Hindlimb muscle (tissue), 1 donor: ENCODE data around the gene MLF2. TPM values are rescaled to one million over a fixed set of nuclear protein-coding genes. Genes with fewer than 3 reads are reported as not detected.
A peak's percentile ranks its signal among the peaks of the same experiment; 100 is the strongest.

Experiments used
- DNase-seq: peaks from one replicate; pipeline ENCODE4 v3.0.0-alpha.2; 2013
- polyA plus RNA-seq: library from polyadenylated mRNA; unstranded; fragments of 120-200 nt; gene quantifications from one replicate; pipeline ENCODE4 v1.2.1, GENCODE V29; 2013; ENCODE audit not compliant: insufficient read length

Gene MLF2, protein sequence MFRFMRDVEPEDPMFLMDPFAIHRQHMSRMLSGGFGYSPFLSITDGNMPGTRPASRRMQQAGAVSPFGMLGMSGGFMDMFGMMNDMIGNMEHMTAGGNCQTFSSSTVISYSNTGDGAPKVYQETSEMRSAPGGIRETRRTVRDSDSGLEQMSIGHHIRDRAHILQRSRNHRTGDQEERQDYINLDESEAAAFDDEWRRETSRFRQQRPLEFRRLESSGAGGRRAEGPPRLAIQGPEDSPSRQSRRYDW
- polyA plus RNA-seq = 134 TPM

DNA sequence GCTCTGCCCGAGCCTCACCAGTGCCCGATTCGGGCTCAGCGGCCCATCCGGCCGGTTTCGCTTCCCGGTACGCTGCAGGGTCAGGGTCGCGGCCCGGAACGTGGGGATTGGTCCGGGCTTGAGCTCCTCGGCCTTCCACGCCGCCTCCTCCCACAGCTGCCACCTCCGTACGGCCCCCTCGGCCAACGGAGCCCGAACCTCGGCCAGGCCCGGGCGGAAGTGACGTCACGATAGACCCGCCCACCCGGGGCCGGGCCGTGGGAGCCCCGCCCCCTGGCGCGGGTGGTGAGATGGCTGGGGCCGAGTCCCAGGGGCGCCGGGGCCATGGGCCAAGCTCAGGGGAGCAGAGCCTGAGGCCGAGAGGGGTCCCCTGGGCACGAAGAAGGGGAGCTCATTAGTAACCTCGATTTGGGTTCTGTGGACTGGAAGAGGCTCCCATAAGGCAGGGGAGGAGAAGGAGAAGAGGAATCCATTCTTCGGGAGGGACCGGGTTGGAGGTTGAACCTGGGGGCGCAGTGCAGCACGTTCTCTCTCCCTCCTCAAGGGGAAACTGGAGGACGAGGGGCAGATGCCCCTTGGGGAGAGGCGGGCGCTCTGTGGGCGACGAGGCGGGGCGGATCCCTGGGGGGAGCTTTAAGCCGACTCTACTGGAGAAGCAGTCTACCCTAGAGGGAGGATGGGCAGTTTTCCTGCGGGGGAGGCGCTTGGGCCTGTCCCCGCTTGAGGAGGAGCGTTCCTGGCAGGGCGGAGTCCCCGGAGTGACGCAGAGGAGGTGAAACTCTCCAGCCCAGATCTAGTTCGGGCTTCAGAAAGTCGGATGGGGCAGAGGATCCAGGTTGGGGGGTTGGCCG, at the start of gene MLF2:
TSS of gene MLF2 (minus strand) at position 221 of the 851 bp plus-strand sequence. CDS start 807 bp downstream, outside the sequence.
- peak; percentile 99 for DNase-seq

DNA sequence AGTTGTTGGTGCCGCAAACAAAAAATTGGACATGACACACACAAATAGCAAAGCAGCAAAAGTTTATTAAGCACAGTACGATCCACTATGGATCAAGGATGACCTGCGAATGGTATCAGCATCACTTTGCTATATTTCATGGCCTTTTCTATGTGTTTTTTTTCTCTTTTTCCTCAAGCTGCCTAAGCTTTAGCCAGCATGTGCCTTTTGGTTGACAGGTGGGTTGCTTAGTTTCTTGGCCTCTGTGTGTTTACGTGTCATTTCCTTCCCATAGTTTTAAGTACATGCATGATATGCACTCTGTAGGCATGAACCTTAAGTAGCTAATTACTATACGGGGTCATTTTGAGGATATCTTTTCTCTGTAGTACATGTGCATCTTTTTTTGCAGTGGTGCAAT, 46.2 kb upstream of the MLF2 start:
- DNase-seq = no peak

DNA sequence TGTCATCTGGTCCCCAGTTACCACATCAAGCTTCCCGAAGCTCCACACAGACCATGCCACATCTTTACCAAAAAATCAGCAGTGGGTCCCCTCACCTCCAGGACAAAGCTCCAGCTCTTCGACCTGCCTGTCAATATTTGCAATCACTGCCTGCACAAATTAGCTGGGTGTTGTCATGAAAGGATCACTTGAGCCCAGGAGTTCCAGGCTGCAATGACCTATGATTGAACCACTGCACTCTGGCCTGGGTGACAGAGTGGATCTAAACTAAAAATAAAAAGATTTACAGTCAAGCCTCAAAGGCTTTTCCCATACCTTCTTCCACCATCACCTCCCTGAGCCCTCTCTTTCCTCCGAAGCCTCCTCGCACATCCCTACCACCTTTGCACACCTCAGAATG, 43.6 kb upstream of the MLF2 start:
- no peak for DNase-seq

DNA sequence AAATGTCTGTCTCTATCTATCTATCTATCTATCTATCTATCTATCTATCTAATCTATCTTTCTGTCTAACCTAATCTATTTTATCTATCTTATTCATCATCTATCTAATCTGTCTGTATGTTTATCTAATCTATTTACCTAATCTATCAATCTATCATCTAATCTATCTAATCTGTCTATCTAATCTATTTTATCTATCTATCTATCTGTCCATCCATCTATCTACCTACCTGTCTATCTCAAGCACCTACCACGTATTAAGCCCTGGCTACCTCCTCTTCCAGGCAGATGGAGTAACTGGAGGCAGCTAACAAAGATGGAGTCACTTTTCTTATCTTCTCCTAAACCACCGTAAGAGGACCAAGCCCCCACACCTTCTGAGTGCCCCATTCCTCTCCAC, 42.1 kb upstream of the MLF2 start:
- DNase-seq = no peak

GRCh38 chr12:6792522-6793201, 39.7 kb upstream of the MLF2 start:
- peak; percentile 37 for DNase-seq

GRCh38 chr12:6791931-6792520, 39.1 kb upstream of the MLF2 start:
- no peak for DNase-seq

GRCh38 chr12:6790496-6791150, 37.7 kb upstream of the MLF2 start:
- no peak for DNase-seq

GRCh38 chr12:6788972-6789924, 36.3 kb upstream of the MLF2 start, which contains the start of gene CD4:
Gene CD4 (plus strand): TSS chr12:6789528. CDS start chr12:6800139, 10,611 bp downstream.
- DNase-seq = peak; percentile 43

DNA sequence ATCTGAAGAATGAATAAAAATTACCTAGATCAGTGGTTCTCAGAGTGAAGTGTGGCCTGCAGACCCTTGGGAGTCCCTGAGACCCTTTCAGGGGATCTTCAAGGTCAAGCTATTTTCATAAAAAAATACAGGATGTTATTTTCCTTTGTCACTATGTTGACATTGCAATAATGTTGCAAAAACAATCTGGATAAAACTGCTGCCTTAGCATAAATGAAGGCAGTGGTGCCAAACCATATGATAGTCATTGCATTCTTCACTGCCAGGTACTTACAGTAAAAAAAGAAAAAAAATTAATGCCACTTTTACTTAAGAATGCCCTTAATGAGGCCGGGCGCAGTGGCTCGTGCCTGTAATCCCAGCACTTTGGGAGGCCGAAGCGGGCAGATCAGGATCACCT, 34.4 kb upstream of the MLF2 start:
- DNase-seq = no peak

- no peak for DNase-seq
Measured at GRCh38 chr12:6786416-6787094, 33.6 kb upstream of the MLF2 start.

DNA sequence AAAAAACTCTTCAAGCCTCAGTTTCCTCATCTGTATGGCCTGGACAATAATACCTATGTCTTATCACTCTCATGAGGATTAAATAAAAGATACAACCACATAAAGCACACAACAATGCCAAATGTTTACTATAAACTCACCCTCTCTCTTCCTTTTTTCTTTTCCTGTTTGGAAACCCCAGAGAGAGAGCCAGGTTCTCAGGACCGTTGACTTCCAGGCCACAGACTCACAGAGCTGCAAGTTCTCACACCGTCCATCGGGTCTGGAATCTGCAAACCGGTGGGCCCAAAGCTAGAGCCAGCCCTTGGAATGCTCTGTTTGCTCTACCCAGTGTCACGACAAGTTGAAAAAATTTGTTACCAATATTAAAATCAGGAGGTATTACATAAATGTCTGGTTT, 31.8 kb upstream of the MLF2 start:
- no peak for DNase-seq

GRCh38 chr12:6784296-6784695, 31.4 kb upstream of the MLF2 start:
- no peak for DNase-seq

GRCh38 chr12:6783828-6784227, 30.9 kb upstream of the MLF2 start:
- no peak for DNase-seq

DNA sequence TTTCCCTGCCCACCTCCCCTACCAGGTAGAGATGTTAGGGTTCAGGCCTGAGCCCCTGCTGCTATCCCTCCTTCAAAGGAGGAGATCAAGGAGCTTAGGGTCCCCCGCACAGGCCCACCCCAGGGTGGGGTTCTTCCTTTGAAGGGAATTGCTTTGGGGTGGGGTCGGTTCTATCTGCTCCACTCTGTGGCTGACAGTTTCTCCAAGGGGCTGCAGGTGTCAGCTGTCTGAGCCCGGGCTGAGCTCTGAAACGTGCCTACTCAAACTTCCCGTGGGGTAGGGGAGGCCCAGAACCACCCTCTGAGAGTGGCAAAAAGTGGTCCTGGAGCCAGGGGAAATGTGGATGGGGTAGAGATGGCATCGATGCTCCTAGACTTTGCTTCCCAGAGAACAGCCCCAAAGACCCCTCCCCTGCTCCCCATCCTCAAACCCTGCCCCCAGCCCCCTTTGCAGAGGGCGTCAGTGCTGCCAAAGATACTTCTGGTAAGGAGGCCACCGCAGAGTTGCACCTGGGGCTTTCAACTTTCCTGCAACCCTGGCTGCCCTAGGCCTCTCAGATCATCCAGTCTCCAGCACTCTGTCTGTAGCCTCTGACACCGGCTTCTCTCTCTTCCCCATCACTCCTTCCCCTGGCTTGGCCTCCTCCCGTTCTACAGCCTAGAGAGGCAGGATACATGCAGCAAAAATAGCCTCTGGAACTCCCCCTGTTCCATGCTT, 30.1 kb upstream of the MLF2 start:
- DNase-seq = no peak

GRCh38 chr12:6782119-6782518, 29.2 kb upstream of the MLF2 start:
- no peak for DNase-seq

DNA sequence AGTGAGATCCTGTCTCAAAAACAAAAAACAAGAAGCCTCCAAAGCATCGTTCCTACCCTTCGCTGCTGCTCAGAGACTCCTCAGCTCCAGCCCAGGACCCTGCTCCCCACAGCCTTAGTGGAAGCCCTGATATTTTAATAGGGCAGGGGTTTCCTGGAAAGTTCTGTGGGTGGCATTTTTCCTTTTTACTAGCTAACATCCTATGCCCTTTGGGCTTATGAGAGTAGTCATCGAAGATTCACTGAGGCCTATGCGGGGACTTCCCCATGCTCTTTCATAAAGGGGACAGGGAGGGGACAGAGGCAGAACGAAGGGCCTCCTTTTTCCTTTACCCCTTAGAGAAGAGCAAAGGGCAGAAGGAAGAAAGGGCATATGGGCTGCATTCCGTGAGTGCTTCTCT, 27.6 kb upstream of the MLF2 start:
- no peak for DNase-seq

DNA sequence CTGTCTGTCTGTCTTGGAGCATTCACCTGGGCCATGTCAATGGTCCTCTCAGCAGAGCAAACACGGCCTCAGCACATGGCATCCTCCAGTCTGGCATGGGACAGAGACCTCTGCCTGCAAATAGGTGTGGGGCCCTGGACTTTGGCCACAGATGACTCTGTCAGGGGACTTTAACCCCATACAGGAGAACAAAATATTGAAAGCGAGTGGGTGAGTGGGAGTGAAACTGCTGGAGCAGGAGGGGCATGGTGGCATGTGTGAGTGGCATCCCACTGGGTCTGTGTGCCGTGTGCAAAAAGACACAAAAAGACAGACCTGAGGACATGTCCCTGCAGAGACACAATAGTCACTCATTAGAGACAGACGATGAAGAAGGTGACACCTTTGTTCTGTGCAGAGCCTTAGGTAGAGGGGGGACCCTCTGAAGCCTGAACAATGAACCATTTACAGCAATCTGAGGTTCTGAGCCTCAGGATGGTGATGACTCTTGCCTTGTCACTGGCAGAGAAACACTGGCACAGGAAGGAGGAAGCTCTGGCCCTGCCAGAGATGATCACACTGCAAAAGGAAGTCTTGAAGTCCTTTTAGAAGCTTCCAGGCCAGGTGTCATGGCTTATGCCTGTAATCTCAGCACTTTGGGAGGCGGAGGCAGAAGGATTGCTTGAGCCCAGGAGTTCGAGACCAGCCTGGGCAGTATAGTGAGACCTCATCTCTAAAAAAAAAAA, 26.9 kb upstream of the MLF2 start:
- DNase-seq = no peak

DNA sequence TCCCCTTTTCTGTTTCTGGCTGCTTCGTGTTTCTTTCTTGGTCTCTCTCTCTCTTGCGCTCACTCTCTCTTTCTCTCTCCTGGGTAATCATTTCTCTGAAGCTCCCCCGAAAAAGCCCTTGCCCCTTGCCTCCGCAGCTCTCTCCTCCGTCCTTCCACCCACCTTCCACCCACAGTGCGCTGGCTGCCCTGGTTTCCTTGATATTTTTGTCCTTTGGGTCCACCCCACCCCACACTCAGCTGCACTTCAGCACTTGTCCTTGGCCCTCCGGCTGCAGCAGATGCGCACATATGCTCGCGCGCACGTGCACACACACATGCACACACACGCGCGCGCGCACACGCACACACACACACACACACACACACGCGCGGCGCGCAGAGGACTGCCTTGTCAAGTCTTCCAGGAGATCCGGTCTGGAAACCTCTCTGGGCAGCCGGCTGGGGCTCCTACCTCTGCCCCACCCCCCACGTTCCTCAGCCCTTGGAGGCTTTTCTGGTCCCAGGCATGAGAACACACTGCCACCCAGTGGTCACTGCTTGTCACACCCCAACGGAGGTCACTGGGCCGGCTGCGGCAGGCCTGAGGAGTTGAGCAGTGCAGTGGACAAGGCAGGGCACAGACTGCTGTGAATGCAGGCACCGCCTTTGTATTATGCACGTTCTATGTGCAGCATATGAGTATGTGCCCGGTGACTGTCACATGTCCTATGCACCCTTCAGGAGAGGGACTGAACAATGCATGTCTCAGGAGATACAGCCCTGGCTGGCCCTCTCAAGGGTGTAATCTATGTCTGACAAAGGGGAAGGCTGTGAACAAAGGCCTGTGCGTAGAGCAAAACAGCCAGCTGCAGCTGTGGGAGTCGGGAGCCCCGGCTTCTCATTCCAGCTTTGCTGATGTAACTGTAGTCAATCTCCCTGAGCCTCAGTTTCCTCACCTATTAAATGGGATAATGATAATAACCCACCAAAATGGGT, 25.9 kb upstream of the MLF2 start:
- peak; percentile 96 for DNase-seq
